ENCODE data around the gene FADS2.

Gene FADS2

DNA sequence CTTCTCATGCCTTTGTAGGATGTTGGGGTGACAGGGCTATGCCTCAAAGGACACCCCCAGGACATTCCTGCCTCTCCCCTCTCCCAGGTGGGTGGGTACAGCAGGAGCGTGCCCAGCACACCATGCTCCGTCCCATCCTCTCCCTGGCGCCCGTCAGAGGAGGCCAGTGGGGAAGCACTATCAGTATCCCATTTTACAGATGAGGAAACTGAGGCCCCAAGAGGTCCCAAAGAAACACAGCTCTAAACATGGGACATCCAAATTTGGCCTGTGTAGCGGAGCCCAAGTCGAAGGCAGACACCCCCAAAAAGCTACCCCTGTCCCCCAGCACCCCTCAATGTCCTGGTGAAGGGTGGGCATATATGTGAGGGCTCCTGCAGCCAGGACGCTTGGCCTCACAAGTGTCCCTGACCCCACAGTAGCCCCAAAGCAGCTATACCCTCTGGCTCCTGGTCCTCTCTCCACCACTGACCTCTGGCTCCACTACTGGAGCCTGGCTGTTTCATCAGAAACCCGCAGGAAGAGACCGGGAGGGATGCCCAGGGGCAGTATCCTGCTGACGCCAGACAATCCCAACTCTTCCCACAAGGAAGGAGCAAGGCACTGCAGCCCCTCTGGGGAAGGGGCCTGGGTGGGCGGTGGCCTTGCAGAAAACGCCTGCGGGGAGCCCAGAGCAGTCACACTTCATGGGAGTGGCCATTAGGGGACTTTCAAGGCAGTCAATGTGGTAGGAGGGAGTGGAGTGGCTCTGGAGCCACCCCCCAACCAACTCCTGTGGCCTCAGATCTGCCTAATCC lies 57.9 kb downstream of the FADS2 start:
- TF ChIP-seq, protein P1, sequence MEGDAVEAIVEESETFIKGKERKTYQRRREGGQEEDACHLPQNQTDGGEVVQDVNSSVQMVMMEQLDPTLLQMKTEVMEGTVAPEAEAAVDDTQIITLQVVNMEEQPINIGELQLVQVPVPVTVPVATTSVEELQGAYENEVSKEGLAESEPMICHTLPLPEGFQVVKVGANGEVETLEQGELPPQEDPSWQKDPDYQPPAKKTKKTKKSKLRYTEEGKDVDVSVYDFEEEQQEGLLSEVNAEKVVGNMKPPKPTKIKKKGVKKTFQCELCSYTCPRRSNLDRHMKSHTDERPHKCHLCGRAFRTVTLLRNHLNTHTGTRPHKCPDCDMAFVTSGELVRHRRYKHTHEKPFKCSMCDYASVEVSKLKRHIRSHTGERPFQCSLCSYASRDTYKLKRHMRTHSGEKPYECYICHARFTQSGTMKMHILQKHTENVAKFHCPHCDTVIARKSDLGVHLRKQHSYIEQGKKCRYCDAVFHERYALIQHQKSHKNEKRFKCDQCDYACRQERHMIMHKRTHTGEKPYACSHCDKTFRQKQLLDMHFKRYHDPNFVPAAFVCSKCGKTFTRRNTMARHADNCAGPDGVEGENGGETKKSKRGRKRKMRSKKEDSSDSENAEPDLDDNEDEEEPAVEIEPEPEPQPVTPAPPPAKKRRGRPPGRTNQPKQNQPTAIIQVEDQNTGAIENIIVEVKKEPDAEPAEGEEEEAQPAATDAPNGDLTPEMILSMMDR (IDR thresholded peaks at IDR 0.05), result no peak

DNA sequence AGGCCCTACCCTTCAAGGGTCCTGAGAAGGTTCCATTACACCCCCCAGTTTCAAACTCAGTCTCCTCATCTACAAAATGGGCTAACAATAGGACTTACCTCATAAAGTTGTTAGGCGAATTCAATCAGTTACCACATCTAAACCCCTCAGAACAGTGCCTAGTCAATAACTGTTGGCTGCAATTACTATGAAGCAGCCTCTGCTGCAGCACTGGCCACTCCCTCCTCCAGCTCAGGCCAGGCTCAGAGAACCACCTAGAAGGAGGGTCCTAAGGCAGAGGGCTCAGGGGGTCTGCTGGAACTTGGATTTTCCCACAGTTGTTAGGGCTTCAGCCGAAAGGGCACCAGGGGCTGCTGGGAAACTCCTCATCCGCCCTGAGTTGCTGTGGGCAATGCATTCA lies 58.5 kb downstream of the FADS2 start:
- TF ChIP-seq, protein P1 (IDR thresholded peaks at IDR 0.05), result no peak

DNA sequence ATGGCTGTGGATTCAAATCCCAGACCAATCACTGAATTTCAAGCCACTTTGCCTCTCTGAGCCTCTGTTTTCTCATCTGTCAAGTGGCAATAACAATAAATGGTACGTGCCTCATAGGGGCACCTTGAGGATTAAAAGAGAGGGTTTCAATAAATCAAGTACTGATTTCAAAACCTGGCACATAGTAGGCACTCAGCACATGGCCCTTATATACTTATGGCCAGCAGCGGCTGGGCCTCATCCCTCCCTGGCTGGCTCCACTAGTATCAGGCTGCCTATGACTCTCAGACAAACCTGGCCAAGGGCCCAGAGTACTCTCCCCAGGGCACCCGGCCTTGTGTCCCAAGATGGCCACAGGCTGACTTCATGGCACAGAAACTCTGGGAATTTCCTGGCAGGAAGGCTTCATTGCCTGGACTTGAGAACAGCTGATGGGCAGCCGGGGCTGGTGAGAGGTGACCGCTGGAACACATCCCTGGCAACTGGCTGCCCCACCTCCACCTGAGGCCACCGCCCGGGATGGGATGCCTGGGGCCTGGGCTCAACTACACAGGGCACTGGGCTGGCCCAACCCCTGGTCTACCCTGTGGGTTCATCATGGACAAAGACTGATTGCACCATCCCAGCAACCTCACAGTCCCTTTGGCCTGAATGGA lies 59.9 kb downstream of the FADS2 start:
- TF ChIP-seq, protein P1 (IDR thresholded peaks at IDR 0.05), result no peak

DNA sequence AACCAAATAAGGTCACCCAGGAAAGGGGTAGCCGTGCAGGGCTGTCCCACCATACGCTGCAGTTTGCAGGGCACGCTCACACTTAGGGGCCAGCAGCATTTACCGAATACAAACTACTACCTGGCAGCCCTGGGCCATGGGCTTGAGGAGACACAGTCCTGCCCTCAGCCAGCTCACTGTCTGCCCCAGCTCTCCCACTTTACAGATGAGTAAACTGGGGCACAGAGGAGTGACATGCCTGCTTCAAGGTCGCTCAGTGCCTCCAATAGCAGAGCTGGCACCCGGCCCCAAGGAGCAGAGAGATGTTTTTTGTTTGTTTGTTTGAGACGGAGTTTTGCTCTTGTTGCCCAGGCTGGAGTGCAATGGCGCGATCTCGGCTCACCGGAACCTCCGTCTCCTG lies 60.5 kb downstream of the FADS2 start:
- TF ChIP-seq, protein P1 (IDR thresholded peaks at IDR 0.05), result no peak

DNA sequence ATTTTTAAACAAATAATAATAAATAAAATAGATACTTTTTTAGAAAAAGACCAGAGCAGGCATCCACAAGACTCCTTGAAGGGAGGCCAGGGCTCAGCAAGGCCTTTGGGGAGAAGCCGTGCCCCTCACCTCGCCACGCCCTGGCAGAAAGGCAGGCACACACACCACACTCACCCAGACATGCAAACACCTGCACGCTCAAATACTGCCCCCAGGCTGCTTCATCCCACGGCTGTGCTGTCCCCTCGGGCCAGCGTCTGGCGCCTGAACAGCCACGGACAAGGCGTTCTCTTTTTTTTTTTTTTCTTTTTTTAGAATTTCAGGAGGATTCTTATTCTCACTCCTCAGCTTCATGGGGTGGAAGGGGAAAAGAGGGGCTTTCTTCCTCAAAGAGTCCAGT lies 61.7 kb downstream of the FADS2 start:
- TF ChIP-seq, protein P1 (IDR thresholded peaks at IDR 0.05), result no peak

DNA sequence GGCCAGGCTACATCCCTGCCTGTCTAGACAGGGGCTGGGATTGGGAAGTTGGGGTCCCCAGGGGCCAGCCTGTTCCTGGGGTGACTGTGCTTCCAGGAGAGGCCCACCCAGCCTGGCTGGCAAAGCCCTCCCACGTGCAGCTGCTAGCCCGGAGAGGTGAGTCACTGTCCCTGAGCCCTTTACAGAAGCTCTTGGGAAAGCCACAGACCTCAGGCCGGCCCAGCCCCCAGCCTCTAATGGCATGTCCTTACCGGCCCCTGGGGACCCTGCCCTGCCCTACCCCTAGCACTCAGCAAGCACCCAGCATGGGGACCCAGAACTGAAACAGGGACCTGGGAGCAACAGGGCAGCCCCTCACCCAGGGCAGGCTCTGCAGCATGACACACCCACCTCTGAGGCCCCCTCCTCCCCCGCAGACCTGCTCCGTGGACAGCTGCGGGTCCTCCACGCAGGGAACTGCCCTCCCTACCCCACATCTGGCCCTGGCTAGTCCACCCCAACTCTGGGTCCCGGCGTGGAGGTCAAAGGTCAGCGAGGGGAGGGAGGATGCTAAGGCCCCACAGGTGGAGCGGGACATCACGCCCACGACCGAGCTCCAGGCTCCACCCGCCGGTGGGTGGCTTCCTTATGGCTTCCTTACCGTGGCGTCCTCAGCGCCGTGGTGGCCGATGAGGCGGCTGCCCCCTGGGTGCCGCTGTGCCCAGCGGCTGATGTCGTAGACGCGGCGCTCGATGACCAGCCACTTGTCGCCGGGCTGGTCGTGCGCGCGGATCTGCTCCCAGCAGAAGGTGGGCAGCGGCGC lies 62.6 kb downstream of the FADS2 start:
- TF ChIP-seq, protein P1 (IDR thresholded peaks at IDR 0.05), result peak; percentile 28; the same call in 1 of the 2 replicates

DNA sequence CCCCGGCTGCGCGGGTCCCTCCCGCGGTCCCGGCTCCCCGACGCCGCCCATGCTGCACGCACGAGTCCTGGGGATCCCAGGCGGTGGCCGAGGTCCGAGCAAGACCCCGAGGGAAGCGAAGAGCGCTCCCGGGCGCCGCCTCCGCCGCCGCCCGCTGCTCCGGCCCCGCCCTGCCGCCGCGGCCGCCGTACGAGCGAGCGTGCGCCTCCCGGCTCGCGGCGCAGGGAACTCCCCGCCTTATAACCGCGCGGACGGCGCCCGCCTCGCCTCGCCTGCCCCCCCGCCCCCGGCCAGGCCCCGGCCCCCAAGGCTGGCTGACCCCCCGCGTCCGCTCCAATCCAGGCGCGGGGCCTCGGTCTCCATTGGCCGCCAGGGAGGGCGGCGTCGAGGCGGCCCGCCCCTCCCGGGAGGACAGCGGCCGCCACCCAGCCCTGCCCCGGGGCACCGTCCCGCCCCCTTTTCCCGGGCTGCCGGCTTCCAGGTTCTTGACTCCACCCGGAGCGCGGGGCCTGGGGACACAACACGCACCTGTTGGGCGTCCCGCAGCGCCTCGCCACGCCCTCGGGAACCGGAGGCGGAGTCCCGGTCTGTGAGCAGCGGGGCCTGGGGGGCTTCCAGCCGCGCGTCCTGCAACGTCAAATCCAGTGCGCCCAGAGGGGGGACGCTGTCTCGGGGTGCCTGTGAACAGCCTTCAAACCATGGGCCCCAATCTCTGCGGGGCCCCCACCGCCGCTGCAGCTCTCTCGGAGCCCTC lies 63.4 kb downstream of the FADS2 start, which contains the start of gene FADS3:
FADS3 (minus strand) TSS at position 215 of the 754 bp plus-strand sequence; CDS start at position 51, 164 bp downstream.
- TF ChIP-seq, protein P1 (IDR thresholded peaks at IDR 0.05), result no peak
